ENCODE data around the gene PRSS35. TPM values are rescaled to one million over a fixed set of nuclear protein-coding genes. Genes with fewer than 3 reads are reported as not detected.

Gene PRSS35
- total and polyA plus RNA-seq, 2 of the 13 experiments (the other 11 are each of a cell fraction or from before 2014, with no cell fraction given), result not detected

DNA sequence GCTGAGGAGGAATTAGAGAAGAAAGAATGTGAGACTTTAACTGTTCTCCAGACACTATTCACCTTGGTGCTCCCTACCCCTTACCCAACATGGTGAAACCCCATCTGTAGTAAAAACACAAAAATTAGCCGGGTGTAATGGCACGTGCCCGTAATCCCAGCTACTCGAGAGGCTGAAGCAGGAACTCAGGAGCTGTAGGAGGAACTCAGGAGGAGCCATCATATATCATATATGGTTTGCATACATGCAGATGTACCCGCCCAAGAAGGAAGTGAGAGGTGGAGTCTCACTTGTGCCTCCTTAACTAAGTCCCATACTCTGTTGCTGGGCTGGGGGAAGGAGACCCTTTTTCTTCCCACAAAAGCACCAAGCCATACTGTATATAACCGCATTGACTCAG, 46.0 kb upstream of the PRSS35 start (continued):
- TF ChIP-seq, protein P1, sequence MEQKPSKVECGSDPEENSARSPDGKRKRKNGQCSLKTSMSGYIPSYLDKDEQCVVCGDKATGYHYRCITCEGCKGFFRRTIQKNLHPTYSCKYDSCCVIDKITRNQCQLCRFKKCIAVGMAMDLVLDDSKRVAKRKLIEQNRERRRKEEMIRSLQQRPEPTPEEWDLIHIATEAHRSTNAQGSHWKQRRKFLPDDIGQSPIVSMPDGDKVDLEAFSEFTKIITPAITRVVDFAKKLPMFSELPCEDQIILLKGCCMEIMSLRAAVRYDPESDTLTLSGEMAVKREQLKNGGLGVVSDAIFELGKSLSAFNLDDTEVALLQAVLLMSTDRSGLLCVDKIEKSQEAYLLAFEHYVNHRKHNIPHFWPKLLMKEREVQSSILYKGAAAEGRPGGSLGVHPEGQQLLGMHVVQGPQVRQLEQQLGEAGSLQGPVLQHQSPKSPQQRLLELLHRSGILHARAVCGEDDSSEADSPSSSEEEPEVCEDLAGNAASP (CRISPR knock-in tag; IDR thresholded peaks at IDR 0.05; ENCODE audit: borderline replicate concordance), result no peak
- TF ChIP-seq, protein P2, sequence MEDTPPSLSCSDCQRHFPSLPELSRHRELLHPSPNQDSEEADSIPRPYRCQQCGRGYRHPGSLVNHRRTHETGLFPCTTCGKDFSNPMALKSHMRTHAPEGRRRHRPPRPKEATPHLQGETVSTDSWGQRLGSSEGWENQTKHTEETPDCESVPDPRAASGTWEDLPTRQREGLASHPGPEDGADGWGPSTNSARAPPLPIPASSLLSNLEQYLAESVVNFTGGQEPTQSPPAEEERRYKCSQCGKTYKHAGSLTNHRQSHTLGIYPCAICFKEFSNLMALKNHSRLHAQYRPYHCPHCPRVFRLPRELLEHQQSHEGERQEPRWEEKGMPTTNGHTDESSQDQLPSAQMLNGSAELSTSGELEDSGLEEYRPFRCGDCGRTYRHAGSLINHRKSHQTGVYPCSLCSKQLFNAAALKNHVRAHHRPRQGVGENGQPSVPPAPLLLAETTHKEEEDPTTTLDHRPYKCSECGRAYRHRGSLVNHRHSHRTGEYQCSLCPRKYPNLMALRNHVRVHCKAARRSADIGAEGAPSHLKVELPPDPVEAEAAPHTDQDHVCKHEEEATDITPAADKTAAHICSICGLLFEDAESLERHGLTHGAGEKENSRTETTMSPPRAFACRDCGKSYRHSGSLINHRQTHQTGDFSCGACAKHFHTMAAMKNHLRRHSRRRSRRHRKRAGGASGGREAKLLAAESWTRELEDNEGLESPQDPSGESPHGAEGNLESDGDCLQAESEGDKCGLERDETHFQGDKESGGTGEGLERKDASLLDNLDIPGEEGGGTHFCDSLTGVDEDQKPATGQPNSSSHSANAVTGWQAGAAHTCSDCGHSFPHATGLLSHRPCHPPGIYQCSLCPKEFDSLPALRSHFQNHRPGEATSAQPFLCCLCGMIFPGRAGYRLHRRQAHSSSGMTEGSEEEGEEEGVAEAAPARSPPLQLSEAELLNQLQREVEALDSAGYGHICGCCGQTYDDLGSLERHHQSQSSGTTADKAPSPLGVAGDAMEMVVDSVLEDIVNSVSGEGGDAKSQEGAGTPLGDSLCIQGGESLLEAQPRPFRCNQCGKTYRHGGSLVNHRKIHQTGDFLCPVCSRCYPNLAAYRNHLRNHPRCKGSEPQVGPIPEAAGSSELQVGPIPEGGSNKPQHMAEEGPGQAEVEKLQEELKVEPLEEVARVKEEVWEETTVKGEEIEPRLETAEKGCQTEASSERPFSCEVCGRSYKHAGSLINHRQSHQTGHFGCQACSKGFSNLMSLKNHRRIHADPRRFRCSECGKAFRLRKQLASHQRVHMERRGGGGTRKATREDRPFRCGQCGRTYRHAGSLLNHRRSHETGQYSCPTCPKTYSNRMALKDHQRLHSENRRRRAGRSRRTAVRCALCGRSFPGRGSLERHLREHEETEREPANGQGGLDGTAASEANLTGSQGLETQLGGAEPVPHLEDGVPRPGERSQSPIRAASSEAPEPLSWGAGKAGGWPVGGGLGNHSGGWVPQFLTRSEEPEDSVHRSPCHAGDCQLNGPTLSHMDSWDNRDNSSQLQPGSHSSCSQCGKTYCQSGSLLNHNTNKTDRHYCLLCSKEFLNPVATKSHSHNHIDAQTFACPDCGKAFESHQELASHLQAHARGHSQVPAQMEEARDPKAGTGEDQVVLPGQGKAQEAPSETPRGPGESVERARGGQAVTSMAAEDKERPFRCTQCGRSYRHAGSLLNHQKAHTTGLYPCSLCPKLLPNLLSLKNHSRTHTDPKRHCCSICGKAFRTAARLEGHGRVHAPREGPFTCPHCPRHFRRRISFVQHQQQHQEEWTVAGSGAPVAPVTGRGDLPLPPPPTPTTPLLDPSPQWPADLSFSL (CRISPR knock-in tag; IDR thresholded peaks at IDR 0.05), result no peak
- TF ChIP-seq, protein P3, sequence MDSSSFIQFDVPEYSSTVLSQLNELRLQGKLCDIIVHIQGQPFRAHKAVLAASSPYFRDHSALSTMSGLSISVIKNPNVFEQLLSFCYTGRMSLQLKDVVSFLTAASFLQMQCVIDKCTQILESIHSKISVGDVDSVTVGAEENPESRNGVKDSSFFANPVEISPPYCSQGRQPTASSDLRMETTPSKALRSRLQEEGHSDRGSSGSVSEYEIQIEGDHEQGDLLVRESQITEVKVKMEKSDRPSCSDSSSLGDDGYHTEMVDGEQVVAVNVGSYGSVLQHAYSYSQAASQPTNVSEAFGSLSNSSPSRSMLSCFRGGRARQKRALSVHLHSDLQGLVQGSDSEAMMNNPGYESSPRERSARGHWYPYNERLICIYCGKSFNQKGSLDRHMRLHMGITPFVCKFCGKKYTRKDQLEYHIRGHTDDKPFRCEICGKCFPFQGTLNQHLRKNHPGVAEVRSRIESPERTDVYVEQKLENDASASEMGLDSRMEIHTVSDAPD (CRISPR knock-in tag; IDR thresholded peaks at IDR 0.05), result no peak

Data from HepG2 (cell line).